ENCODE data around the gene CTF1. TPM values are rescaled to one million over a fixed set of nuclear protein-coding genes. Genes with fewer than 3 reads are reported as not detected.

Gene CTF1
- total RNA-seq, 1 experiment from 2014 or later: 3.6 TPM

GRCh38 chr16:30894540-30895368, 1.7 kb upstream of the CTF1 start:
- TF ChIP-seq, protein P1, sequence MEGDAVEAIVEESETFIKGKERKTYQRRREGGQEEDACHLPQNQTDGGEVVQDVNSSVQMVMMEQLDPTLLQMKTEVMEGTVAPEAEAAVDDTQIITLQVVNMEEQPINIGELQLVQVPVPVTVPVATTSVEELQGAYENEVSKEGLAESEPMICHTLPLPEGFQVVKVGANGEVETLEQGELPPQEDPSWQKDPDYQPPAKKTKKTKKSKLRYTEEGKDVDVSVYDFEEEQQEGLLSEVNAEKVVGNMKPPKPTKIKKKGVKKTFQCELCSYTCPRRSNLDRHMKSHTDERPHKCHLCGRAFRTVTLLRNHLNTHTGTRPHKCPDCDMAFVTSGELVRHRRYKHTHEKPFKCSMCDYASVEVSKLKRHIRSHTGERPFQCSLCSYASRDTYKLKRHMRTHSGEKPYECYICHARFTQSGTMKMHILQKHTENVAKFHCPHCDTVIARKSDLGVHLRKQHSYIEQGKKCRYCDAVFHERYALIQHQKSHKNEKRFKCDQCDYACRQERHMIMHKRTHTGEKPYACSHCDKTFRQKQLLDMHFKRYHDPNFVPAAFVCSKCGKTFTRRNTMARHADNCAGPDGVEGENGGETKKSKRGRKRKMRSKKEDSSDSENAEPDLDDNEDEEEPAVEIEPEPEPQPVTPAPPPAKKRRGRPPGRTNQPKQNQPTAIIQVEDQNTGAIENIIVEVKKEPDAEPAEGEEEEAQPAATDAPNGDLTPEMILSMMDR (IDR thresholded peaks at IDR 0.05; ENCODE audit: unreplicated experiment): no peak
- Mint-ChIP-seq H3K36me3 (ENCODE audit: insufficient read depth, unreplicated experiment) (peaks cover 11% of the 10 kb centered on the region), H3K9me3 (ENCODE audit: unreplicated experiment) (no peaks in the 10 kb centered on the region), H3K27ac (ENCODE audit: low read depth, unreplicated experiment) (peak overlapping the region; percentile 77), H3K4me3 (ENCODE audit: unreplicated experiment) (peak overlapping the region; percentile 75), H3K4me1 (ENCODE audit: insufficient read depth, unreplicated experiment) (peaks cover 31% of the 10 kb centered on the region), H3K27me3 (ENCODE audit: insufficient read depth, unreplicated experiment) (no peaks in the 10 kb centered on the region)
- TSS peak; percentile 77 for BruUV-seq (replicated peaks)
- intact Hi-C loops (cut with micrococcal nuclease): loop anchor here (2.0 to 5.0 kb wide), 3 partner anchors 28 to 197 kb away; partner anchors contain the start of genes FBXL19 and SRCAP
- ChIA-PET CTCF (interaction anchor here (0.7 to 1.5 kb wide), 4 partner anchors 27 to 125 kb away, joined by 3 to 5 read pairs (median 4); no protein-coding TSS in a partner anchor), POLR2A (interaction anchor here (0.6 to 3.6 kb wide), 10 partner anchors 10 to 564 kb away, joined by 3 to 24 read pairs (median 4); partner anchors contain the start of gene PHKG2)
- peak; percentile 65 for DNase-seq (ENCODE audit: unreplicated experiment)

DNA sequence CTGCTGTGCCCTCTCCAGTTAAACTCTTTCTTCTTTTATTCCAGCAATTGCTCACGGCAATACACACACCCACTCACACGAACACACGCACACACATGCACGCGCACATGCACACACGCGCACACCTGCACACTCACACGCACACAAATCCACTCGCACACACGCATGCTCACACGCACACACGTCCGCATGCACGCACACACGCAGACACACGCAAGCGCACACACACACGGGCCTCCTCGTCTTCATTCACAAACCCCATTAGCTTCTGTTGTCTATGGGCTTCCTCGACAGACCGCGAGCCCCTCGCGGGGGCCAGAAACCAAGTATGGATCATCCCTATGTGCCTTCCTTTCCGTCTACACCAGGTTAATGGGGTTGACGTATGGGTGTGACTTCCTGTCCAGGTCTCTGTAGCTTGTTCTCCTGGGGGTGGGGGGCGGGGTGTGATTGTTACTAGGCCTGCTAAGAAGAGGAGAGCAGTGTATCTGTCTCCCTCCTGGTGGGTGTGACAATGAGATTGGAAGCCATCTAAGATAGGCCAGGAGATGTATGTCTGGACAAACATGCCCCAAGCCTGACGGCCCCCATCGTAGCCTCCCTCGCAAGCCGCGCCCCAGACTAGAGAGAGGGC, 670 bp upstream of the CTF1 start:
- Mint-ChIP-seq H3K36me3 (ENCODE audit: insufficient read depth, unreplicated experiment) (peaks cover 1% of the 10 kb centered on the region), H3K4me1 (ENCODE audit: insufficient read depth, unreplicated experiment) (peaks cover 31% of the 10 kb centered on the region), H3K4me3 (ENCODE audit: unreplicated experiment) (peak overlapping the region; percentile 75), H3K27me3 (ENCODE audit: insufficient read depth, unreplicated experiment) (no peaks in the 10 kb centered on the region), H3K27ac (ENCODE audit: low read depth, unreplicated experiment) (peak overlapping the region; percentile 96), H3K9me3 (ENCODE audit: unreplicated experiment) (no peaks in the 10 kb centered on the region)
- no peak for DNase-seq (ENCODE audit: unreplicated experiment)
- ChIA-PET POLR2A (interaction anchor here (0.5 to 3.6 kb wide), 17 partner anchors 17 to 563 kb away, joined by 3 to 24 read pairs (median 4); partner anchors contain the start of gene PHKG2), CTCF (interaction anchor here (0.6 to 1.9 kb wide), 8 partner anchors 10 to 81 kb away, joined by 3 to 6 read pairs (median 4); no protein-coding TSS in a partner anchor)
- intact Hi-C loops (cut with micrococcal nuclease): loop anchor here (2.0 to 5.0 kb wide), 3 partner anchors 27 to 198 kb away; partner anchors contain the start of genes FBXL19 and SRCAP
- no TSS peak for BruUV-seq (replicated peaks)
- TF ChIP-seq, protein P1 (IDR thresholded peaks at IDR 0.05; ENCODE audit: unreplicated experiment): no peak

- peak overlapping the region; percentile 75 for H3K4me3 Mint-ChIP-seq (ENCODE audit: unreplicated experiment)
- peak overlapping the region; percentile 96 for H3K27ac Mint-ChIP-seq (ENCODE audit: low read depth, unreplicated experiment)
- H3K4me1 Mint-ChIP-seq (ENCODE audit: insufficient read depth, unreplicated experiment): peaks cover 31% of the 10 kb centered on the region
- DNase-seq (ENCODE audit: unreplicated experiment): peak; percentile 83
- intact Hi-C loops (cut with micrococcal nuclease): loop anchor here (5.0 kb wide), 1 partner anchor 200 kb away; the partner anchor contains the start of gene SRCAP
- ChIA-PET POLR2A (interaction anchor here (0.6 to 3.6 kb wide), 13 partner anchors 21 to 976 kb away, joined by 3 to 24 read pairs (median 5); partner anchors contain the start of gene ZNF267), CTCF (interaction anchor here (0.6 to 1.9 kb wide), 8 partner anchors 9 to 205 kb away, joined by 3 to 6 read pairs (median 4); no protein-coding TSS in a partner anchor)
- no TSS peak for BruUV-seq (replicated peaks)
- H3K9me3 Mint-ChIP-seq (ENCODE audit: unreplicated experiment): no peaks in the 10 kb centered on the region
- TF ChIP-seq, protein P1 (IDR thresholded peaks at IDR 0.05; ENCODE audit: unreplicated experiment): no peak
- H3K36me3 Mint-ChIP-seq (ENCODE audit: insufficient read depth, unreplicated experiment): no peaks in the 10 kb centered on the region
- H3K27me3 Mint-ChIP-seq (ENCODE audit: insufficient read depth, unreplicated experiment): no peaks in the 10 kb centered on the region
These were observed 697 bp downstream of the CTF1 start for GRCh38 chr16:30896889-30897733.
